Measurements from ENCODE around the gene SCAMP2. TPM values are rescaled to one million over a fixed set of nuclear protein-coding genes. Genes with fewer than 3 reads are reported as not detected.

Gene SCAMP2
- total and polyA plus RNA-seq, 2 experiments from 2014 or later: 34.7 to 51.3 TPM

- no peak overlapping the region for H3K4me3 Mint-ChIP-seq
- TF ChIP-seq ZNF462 (CRISPR knock-in tag; IDR thresholded peaks at IDR 0.05): no peak
- TF ChIP-seq NANOG (IDR thresholded peaks at IDR 0.05; ENCODE audit: borderline replicate concordance): no peak
- TF ChIP-seq JUNB (IDR thresholded peaks at IDR 0.05; ENCODE audit: unreplicated experiment): no peak
- TF ChIP-seq ETS1 (IDR thresholded peaks at IDR 0.05): no peak
- TF ChIP-seq STAT1 (IDR thresholded peaks at IDR 0.05; ENCODE audit: unreplicated experiment): no peak
- no peak for TF ChIP-seq ZNF331 (CRISPR knock-in tag; IDR thresholded peaks at IDR 0.05; ENCODE audit: low read depth)
- no peak for TF ChIP-seq EZH2 (IDR thresholded peaks at IDR 0.05; ENCODE audit: low read depth, unreplicated experiment)
- TF ChIP-seq CREB1 (CRISPR knock-in tag; IDR thresholded peaks at IDR 0.05; ENCODE audit: low read depth): no peak
- TF ChIP-seq POLR2AphosphoS5 (IDR thresholded peaks at IDR 0.05; ENCODE audit: low read depth): no peak
- no peak for TF ChIP-seq CTCF (conservative IDR thresholded peaks at IDR 0.05; ENCODE audit: low read depth in 2 of 2)
- TF ChIP-seq ZNF114 (CRISPR knock-in tag; IDR thresholded peaks at IDR 0.05): no peak
- TF ChIP-seq EZH2phosphoT487 (IDR thresholded peaks at IDR 0.05; ENCODE audit: unreplicated experiment): no peak
- no peak for TF ChIP-seq REST (IDR thresholded peaks at IDR 0.05; ENCODE audit: unreplicated experiment)
- no peak overlapping the region for H3K27ac Mint-ChIP-seq
- H3K27me3 Mint-ChIP-seq (ENCODE audit: insufficient read depth, low read depth, poor library complexity): peaks cover 11% of the 10 kb centered on the region
- Histone ChIP-seq H3K79me2 (replicated peaks; ENCODE audit: insufficient read depth) (no peaks in the 10 kb centered on the region), H3K4me2 (no peak overlapping the region), H3K4me3 (no peak overlapping the region), H3F3A (replicated peaks; ENCODE audit: low read depth) (peaks cover 10% of the 10 kb centered on the region; the same call in 1 of the 2 replicates), H3K27me3 (ENCODE audit: insufficient read depth) (no peaks in the 10 kb centered on the region), H2AFZ (no peak overlapping the region), H4K20me1 (replicated peaks; ENCODE audit: insufficient read depth) (0 out of 2 replicates have a peak, but pooled peaks cover 3% of the 10 kb centered on the region), H3K4me1 (ENCODE audit: insufficient read depth) (no peaks in the 10 kb centered on the region; the same call in 1 of the 2 replicates), H3K27ac (ENCODE audit: low read depth) (no peak overlapping the region), H3K9me2 (ENCODE audit: insufficient read depth) (no peaks in the 10 kb centered on the region), H3K36me3 (ENCODE audit: insufficient read depth) (peaks cover 7% of the 10 kb centered on the region)
- no peaks in the 10 kb centered on the region for H3K9me3 Mint-ChIP-seq
- no peak for DNase-seq (ENCODE audit: low spot score)
- peaks cover 57% of the 10 kb centered on the region for H3K36me3 Mint-ChIP-seq (ENCODE audit: low read depth)
- no peak for ATAC-seq
- no peaks in the 10 kb centered on the region for H3K4me1 Mint-ChIP-seq
Measured at GRCh38 chr15:74895830-74896229, 22.7 kb upstream of the SCAMP2 start.

Data from GM23338 (cell line).